Keratinocyte (primary cell): ENCODE measurements around the gene KRTAP10-4. TPM values are rescaled to one million over a fixed set of nuclear protein-coding genes. Genes with fewer than 3 reads are reported as not detected.

ENCODE experiments used
- DNase-seq: peaks from one replicate; pipeline ENCODE4 v3.0.0-alpha.2; 2011; ENCODE audit warnings: low read depth, missing footprints, low spot score
- FAIRE-seq: peaks from 2 replicates; lab custom pipeline; 2011; peaks lifted over from hg19 to GRCh38; lab: Jason Lieb, UNC
- H2AFZ ChIP-seq: 2 replicates; pipeline ENCODE4 v1.6.0; 2012; ENCODE audit warnings: low read length, control low read depth, inconsistent platforms; ENCODE audit not compliant: control insufficient read depth
- H3K27ac ChIP-seq: 2 replicates; pipeline ENCODE4 v1.5.1; 2011; ENCODE audit warnings: low read length; ENCODE audit not compliant: control insufficient read depth, insufficient read depth
- H3K27me3 ChIP-seq: 3 replicates; pipeline ENCODE4 v1.6.0; 2011; ENCODE audit warnings: low read length; ENCODE audit not compliant: control insufficient read depth, insufficient read depth; ENCODE audit errors: extremely low read depth
- H3K36me3 ChIP-seq, 2 experiments: 2 replicates in 1 of 2; 3 replicates in 1 of 2; pipeline ENCODE4 v1.5.1; 2011; ENCODE audit warnings: low read length in 2 of 2, mild to moderate bottlenecking in 1 of 2; ENCODE audit not compliant: control insufficient read depth in 2 of 2, insufficient read depth in 2 of 2; ENCODE audit errors: extremely low read depth in 1 of 2
- H3K4me1 ChIP-seq: 3 replicates; pipeline ENCODE4 v1.5.1; 2011; ENCODE audit warnings: low read length; ENCODE audit not compliant: control insufficient read depth, insufficient read depth; ENCODE audit errors: extremely low read depth
- H3K4me2 ChIP-seq: 3 replicates; pipeline ENCODE4 v1.6.0; 2011; ENCODE audit warnings: low read depth, low read length; ENCODE audit not compliant: control insufficient read depth, insufficient read depth; ENCODE audit errors: extremely low read depth
- H3K4me3 ChIP-seq, 3 experiments: fragments of 200-600 bp in 1 of 3; sonication (generic) in 1 of 3; 2 replicates in 2 of 3; 3 replicates in 1 of 3; pipeline ENCODE4 v1.5.1; 2011 to 2016; ENCODE audit warnings: low read length in 3 of 3, mild to moderate bottlenecking in 3 of 3, control low read depth in 2 of 3, inconsistent platforms in 1 of 3, low read depth in 1 of 3, mixed read lengths in 1 of 3, mixed run types in 1 of 3, moderate library complexity in 1 of 3; ENCODE audit not compliant: control insufficient read depth in 2 of 3, insufficient read depth in 2 of 3; ENCODE audit errors: extremely low read depth in 1 of 3
- H3K79me2 ChIP-seq: 2 replicates; pipeline ENCODE4 v1.6.0; 2012; ENCODE audit warnings: low read length; ENCODE audit not compliant: control insufficient read depth, insufficient read depth
- H3K9ac ChIP-seq: 3 replicates; pipeline ENCODE4 v1.6.0; 2011; ENCODE audit warnings: low read length; ENCODE audit not compliant: control insufficient read depth, insufficient read depth; ENCODE audit errors: extremely low read depth
- H3K9me1 ChIP-seq: 3 replicates; pipeline ENCODE4 v1.6.0; 2011; ENCODE audit warnings: low read length; ENCODE audit not compliant: control insufficient read depth, insufficient read depth; ENCODE audit errors: extremely low read depth
- H3K9me3 ChIP-seq: 2 replicates; pipeline ENCODE4 v1.5.1; 2012; ENCODE audit warnings: low read depth, low read length; ENCODE audit not compliant: control insufficient read depth
- H4K20me1 ChIP-seq: 3 replicates; pipeline ENCODE4 v1.6.0; 2011; ENCODE audit warnings: low read length; ENCODE audit not compliant: control insufficient read depth, insufficient read depth; ENCODE audit errors: extremely low read depth
- EZH2 ChIP-seq: IDR thresholded peaks from one replicate; pipeline ENCODE4 v1.6.1; 2012; ENCODE audit warnings: inconsistent platforms, mild to moderate bottlenecking, low read length, moderate library complexity
- dilution Hi-C: fragments of 300-500 bp; cut with MboI; formaldehyde crosslinking; loops from one replicate; pipeline ENCODE4 v1.7.0; 2020; ENCODE audit warnings: low sequenced_read_pairs; ENCODE audit not compliant: extremely low pct_ligation_motif_present
- polyA plus RNA-seq, 5 experiments: library from polyadenylated mRNA; depleted of rRNA in 3 of 5; stranded (reverse) in 3 of 5; stranded (forward) in 1 of 5; unstranded in 1 of 5; fragments of >200 nt; gene quantifications; 1 replicate in 1 of 5; 2 replicates in 3 of 5; 3 replicates in 1 of 5; pipeline versions ENCODE4 v1.2.1 to v1.2.3, GENCODE V29; 2011 to 2012; ENCODE audit warnings: missing spikeins in 2 of 5, low read depth in 1 of 5, low replicate concordance in 1 of 5
- TF ChIP-seq, protein P1 (sequence below), 3 experiments: IDR thresholded peaks in 1 of 3; conservative IDR thresholded peaks in 1 of 3; optimal IDR thresholded peaks in 1 of 3; 2 replicates in 2 of 3; 3 replicates in 1 of 3; pipeline versions ENCODE3 to v1.5.1; 2011; ENCODE audit warnings: low read length in 3 of 3, mild to moderate bottlenecking in 3 of 3, moderate library complexity in 2 of 3, control low read depth in 1 of 3, inconsistent platforms in 1 of 3; ENCODE audit not compliant: insufficient read depth in 2 of 3; ENCODE audit errors: extremely low read depth in 1 of 3

The KRTAP10-4 gene
- polyA plus RNA-seq, 1 donor (not counting 4 experiments of a cell fraction or from before 2014, with no cell fraction given) = not detected

DNA sequence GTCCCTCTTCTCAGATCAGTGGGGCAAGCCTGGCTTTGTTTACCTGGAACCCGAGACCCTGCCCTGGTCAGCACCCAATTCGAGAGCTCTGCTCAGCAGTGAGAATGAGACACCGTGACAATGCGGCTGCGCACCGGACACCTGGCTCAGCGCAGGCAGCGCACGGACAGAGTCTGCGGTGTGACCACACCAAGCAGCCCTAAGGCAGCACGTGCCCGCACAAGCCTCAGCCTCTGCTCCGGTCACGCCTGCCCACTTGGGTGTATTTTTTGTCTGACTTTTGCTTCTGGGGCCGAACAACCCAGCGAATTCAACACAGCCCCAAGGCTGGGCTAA is 43.0 kb downstream of the KRTAP10-4 start:
- Histone ChIP-seq H3K4me2 (peak overlapping the region; percentile 56), H3K79me2 (no peaks in the 10 kb centered on the region), H3K4me3 (no peak overlapping the region), H3K36me3 (no peaks in the 10 kb centered on the region), H2AFZ (no peak overlapping the region), H3K27ac (no peak overlapping the region), H3K9me3 (peaks cover 7% of the 10 kb centered on the region), H4K20me1 (no peaks in the 10 kb centered on the region), H3K9ac (no peak overlapping the region), H3K27me3 (peaks cover 19% of the 10 kb centered on the region), H3K4me1 (peaks cover 7% of the 10 kb centered on the region), H3K9me1 (no peaks in the 10 kb centered on the region)
- dilution Hi-C loops = no loop called here
- TF ChIP-seq, protein P1, sequence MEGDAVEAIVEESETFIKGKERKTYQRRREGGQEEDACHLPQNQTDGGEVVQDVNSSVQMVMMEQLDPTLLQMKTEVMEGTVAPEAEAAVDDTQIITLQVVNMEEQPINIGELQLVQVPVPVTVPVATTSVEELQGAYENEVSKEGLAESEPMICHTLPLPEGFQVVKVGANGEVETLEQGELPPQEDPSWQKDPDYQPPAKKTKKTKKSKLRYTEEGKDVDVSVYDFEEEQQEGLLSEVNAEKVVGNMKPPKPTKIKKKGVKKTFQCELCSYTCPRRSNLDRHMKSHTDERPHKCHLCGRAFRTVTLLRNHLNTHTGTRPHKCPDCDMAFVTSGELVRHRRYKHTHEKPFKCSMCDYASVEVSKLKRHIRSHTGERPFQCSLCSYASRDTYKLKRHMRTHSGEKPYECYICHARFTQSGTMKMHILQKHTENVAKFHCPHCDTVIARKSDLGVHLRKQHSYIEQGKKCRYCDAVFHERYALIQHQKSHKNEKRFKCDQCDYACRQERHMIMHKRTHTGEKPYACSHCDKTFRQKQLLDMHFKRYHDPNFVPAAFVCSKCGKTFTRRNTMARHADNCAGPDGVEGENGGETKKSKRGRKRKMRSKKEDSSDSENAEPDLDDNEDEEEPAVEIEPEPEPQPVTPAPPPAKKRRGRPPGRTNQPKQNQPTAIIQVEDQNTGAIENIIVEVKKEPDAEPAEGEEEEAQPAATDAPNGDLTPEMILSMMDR (optimal IDR thresholded peaks at IDR 0.05 in 1 of 3, IDR thresholded peaks at IDR 0.05 in 1 of 3, conservative IDR thresholded peaks at IDR 0.05 in 1 of 3; ENCODE audit: extremely low read depth in 1 of 3, insufficient read depth in 2 of 3, low read length in 3 of 3) = no peak
- no peak for TF ChIP-seq EZH2
- DNase-seq (no peak), FAIRE-seq (no peak)

DNA sequence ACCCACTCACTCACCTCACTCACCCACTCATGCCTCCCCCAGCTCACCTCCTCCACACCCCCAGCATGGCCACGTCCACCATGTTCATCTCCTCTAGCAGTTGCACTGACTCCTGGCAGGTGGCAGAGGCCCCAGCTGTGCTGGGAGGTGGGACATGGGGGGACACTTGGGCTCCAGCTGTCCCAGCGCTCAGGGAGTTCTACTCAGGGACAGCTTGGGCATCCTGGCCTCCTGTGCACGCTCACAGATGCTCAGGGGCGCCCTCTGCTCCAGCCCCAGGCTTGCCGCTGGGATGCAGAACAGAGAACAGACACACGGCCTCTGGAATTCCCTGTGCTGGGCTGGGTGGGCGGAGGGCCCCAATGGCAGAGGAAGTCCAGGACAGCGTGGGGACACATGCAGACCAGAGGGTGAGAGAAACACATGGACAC is 43.6 kb downstream of the KRTAP10-4 start:
- H3K4me2 ChIP-seq = no peak overlapping the region
- no peak for DNase-seq
- H3K9me3 ChIP-seq = peaks cover 2% of the 10 kb centered on the region
- no peaks in the 10 kb centered on the region for H3K79me2 ChIP-seq
- FAIRE-seq = no peak
- no peak overlapping the region for H3K9ac ChIP-seq
- no peak overlapping the region for H2AFZ ChIP-seq
- H3K4me3 ChIP-seq = no peak overlapping the region
- H3K27ac ChIP-seq = no peak overlapping the region
- H3K36me3 ChIP-seq = no peaks in the 10 kb centered on the region
- TF ChIP-seq, protein P1 (optimal IDR thresholded peaks at IDR 0.05 in 1 of 3, IDR thresholded peaks at IDR 0.05 in 1 of 3, conservative IDR thresholded peaks at IDR 0.05 in 1 of 3; ENCODE audit: extremely low read depth in 1 of 3, insufficient read depth in 2 of 3, low read length in 3 of 3) = no peak
- TF ChIP-seq EZH2 = no peak
- no peaks in the 10 kb centered on the region for H3K9me1 ChIP-seq
- dilution Hi-C loops = no loop called here
- peaks cover 19% of the 10 kb centered on the region for H3K27me3 ChIP-seq
- no peaks in the 10 kb centered on the region for H4K20me1 ChIP-seq
- peaks cover 7% of the 10 kb centered on the region for H3K4me1 ChIP-seq
